ENCODE data around the gene CLEC18A.
"Not testable (repeated sequence)": the region's sequence is repeated elsewhere in the genome, so short reads cannot be mapped to it uniquely, and the experiment has no call there.

The CLEC18A gene

GRCh38 chr16:69952572-69953355, 1.6 kb downstream of the CLEC18A start:
- not testable (repeated sequence) for DNase-seq

- DNase-seq, result not testable (repeated sequence)
Measured at GRCh38 chr16:69954241-69954640, 3.1 kb downstream of the CLEC18A start.

- not testable (repeated sequence) for DNase-seq
Measured at GRCh38 chr16:69963312-69963711, 12.2 kb downstream of the CLEC18A start.

GRCh38 chr16:69964960-69965660, 14.0 kb downstream of the CLEC18A start:
- DNase-seq, result not testable (repeated sequence)

GRCh38 chr16:69965661-69966054, 14.5 kb downstream of the CLEC18A start:
- not testable (repeated sequence) for DNase-seq

DNA sequence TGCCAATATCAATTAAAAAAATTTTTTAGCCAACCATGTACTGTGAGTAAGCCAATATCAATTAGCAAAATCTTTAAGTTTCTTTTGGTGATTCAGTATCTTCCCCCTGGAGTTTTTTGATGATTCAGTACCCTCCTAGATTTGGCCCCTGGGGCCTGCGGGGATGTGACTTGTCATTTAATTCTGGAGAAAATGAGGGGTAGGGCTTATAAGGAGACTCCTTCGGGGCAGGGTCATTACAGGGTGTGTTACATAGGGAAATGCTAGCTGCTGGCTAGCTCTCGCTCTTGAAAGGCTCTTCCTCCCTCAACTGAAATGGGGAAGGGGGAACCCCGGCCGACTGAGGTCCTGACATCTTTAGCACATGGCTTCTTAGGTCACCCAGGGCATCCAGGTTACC, 16.6 kb downstream of the CLEC18A start:
- DNase-seq, result not testable (repeated sequence)

DNA sequence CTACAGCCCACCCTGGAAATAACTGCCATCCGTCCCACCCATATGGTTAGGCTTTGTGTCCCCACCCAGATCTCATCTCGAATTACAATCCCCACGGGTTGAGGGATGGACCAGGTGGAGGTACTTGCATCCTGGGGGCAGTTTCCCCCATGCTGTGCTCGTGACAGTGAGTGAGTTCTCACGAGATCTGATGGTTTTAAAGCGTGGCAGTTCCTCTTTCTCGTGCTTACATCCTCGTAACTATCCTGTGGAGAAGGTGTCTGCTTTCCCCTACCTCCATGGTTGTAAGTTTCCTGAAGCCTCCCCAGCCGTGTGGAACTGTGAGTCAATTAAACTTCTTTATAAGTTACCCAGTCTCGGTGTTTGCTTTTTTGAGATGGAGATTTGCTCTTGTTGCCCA, 17.0 kb downstream of the CLEC18A start:
- DNase-seq, result not testable (repeated sequence)

DNA sequence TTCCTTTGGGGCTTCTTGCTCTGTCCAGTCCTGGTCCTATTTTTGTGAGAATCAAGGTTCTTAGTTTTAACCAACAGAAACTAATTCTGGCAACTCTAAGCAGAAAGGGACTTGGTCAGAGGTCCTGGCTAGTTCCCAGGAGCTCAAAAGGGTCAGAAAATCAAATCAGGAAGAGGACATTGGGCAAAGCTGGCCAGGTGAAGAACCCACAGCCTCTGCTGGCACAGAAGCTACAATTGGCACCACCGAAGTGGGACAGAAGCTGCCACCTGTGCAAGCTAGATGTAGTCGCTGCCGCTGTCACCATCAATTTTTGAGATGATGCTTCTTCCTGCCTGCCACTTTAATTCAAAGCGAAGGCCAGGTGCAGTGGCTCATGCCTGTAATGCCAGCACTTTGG, 18.5 kb downstream of the CLEC18A start:
- DNase-seq, result not testable (repeated sequence)

- DNase-seq, result not testable (repeated sequence)
Measured at GRCh38 chr16:69972120-69972519, 21.0 kb downstream of the CLEC18A start.

- not testable (repeated sequence) for DNase-seq
Measured at GRCh38 chr16:69972935-69973334, 21.8 kb downstream of the CLEC18A start.

DNA sequence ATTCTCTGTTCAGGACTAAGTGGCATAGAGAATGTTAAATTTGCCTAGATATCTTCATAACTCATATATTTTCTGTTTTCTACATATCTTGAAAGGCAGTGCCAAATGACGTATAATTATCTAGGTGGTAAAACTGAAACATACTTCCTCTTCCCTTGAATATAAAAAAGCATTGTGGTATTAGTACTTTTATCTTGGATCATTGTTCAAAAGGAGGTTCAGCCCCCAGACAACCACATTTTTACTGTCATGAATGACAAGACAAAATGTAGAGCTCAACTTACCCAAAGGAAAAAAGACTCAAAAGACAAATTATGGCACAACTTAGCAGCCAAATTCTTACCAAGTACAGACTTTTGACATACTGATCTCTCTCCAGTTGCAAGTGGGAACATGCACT, 34.1 kb downstream of the CLEC18A start:
- not testable (repeated sequence) for DNase-seq

DNA sequence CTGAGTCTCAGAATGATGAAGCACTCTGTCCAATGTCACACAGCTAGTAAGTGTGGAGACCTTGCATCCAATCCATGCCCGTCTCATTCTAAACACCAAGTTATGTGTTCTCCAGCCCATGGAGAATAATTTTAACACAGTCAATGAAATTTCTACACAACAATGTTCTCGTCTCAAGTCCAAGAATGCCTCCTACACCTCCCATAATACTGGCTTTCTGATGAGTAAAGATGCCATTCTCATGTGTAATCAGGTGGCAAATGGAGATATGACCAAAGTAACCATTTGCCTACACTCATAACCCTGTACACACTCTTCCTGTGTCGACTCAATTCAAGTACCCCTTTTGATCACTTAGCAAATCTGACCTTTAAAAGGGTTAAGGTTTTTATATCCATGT, 46.8 kb downstream of the CLEC18A start:
- DNase-seq, result not testable (repeated sequence)

DNA sequence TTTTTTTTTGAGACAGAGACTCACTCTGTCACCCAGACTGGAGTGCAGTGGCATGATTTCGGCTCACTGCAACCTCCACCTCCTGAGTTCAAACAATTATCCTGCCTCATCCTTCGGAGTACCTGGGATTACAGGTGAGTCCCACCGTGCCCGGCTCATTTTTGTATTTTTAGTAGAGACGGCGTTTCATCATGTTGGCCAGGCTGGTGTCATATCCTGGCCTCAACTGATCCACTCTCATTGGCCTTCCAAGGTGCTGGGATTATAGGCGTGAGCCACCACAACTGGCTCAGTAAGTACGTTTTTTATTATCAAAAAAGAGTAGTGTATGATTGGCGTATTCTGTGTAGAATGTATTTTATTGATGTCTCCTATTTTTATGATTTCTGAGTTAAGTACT, 48.7 kb downstream of the CLEC18A start:
- DNase-seq, result not testable (repeated sequence)

DNA sequence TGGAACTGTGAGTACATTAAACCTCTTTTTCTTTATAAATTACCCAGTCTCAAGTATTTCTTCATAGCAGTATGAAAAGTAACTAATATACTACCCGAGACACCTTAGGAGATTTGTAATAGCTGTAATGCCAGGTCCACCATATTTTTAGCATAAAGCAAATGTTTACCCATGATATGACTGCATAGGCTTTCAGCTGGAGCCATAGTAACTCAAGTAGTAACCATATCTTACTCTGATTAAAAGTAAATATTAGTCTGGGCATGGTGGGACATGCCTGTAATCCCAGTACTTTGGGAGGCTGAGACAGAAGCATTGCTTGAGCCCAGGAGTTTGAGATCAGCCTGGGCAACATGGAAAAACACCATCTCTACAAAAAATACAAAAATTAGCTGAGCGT, 52.4 kb downstream of the CLEC18A start:
- not testable (repeated sequence) for DNase-seq

DNA sequence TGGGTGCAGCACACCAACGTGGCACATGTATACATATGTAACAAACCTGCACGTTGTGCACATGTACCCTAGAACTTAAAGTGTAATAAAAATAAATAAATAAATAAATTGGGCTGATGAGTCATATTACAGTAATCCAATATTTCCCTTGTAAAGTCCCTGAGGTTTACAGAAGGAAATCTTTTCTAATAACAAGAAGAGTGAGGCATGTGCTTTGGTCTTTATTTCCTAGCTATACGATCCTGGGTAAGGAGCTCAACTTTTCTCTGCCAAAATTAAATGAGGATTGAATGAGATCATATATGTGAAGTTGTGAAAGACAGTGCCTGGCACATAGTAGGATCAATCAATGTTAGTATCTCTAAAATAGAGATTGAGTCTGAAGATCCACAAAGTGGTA, 57.5 kb downstream of the CLEC18A start:
- DNase-seq, result not testable (repeated sequence)

- DNase-seq, result not testable (repeated sequence)
Measured at GRCh38 chr16:70010615-70011014, 59.5 kb downstream of the CLEC18A start.

DNA sequence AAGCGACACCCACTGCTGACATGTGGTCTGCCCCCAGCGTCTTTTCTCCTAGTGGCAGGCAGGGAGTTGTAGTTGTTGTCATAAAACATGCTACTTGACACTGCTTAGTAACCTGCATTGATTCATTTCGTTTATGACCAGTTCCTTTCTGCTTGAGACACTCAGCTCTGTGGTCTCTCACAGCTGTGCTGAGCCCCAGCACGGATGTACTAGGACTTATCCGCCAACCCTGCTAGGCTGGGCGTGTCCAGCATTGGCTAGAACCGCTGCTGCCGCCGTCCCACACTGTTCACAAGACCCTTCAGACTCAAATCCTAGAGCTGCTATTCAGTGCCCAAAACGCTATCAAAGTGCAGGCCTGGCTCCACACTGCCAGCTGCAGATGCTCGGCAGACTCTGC, 60.0 kb downstream of the CLEC18A start:
- DNase-seq, result not testable (repeated sequence)

- not testable (repeated sequence) for DNase-seq
Measured at GRCh38 chr16:70012354-70012753, 61.2 kb downstream of the CLEC18A start.

GRCh38 chr16:70012951-70013350, 61.8 kb downstream of the CLEC18A start:
- DNase-seq, result not testable (repeated sequence)

Measured in activated CD4-positive, alpha-beta T cell treated with anti-CD3 and anti-CD28 coated beads for 48 hours (primary cell).